Measurements from ENCODE around the gene MYH13.

The MYH13 gene

GRCh38 chr17:10398352-10398751 is 25.5 kb upstream of the MYH13 start:
- TF ChIP-seq CTCF (IDR thresholded peaks at IDR 0.05; ENCODE audit: control insufficient read depth, extremely low read depth, insufficient read depth), result no peak
- no peak for DNase-seq (ENCODE audit: low read depth)

GRCh38 chr17:10396524-10397163 is 23.8 kb upstream of the MYH13 start:
- TF ChIP-seq CTCF (IDR thresholded peaks at IDR 0.05; ENCODE audit: control insufficient read depth, extremely low read depth, insufficient read depth), result no peak
- no peak overlapping the region for H3K4me3 ChIP-seq (ENCODE audit: low read depth, low read length)
- no peak for DNase-seq (ENCODE audit: low read depth)

More at GRCh38 chr17:10398352-10398751, 25.5 kb upstream of the MYH13 start:
- no peak overlapping the region for H3K4me3 ChIP-seq (ENCODE audit: low read depth, low read length)

- TF ChIP-seq CTCF (IDR thresholded peaks at IDR 0.05; ENCODE audit: control insufficient read depth, extremely low read depth, insufficient read depth), result no peak
- H3K4me3 ChIP-seq (ENCODE audit: low read depth, low read length), result no peak overlapping the region
- no peak for DNase-seq (ENCODE audit: low read depth)
Observed at GRCh38 chr17:10394201-10394887, 21.5 kb upstream of the MYH13 start.

- no peak overlapping the region for H3K4me3 ChIP-seq (ENCODE audit: low read depth, low read length)
- TF ChIP-seq CTCF (IDR thresholded peaks at IDR 0.05; ENCODE audit: control insufficient read depth, extremely low read depth, insufficient read depth), result no peak
- no peak for DNase-seq (ENCODE audit: low read depth)
Observed at GRCh38 chr17:10392880-10393279, 20.1 kb upstream of the MYH13 start.

- no peak for TF ChIP-seq CTCF (IDR thresholded peaks at IDR 0.05; ENCODE audit: control insufficient read depth, extremely low read depth, insufficient read depth)
- DNase-seq (ENCODE audit: low read depth), result no peak
- H3K4me3 ChIP-seq (ENCODE audit: low read depth, low read length), result no peak overlapping the region
Observed at GRCh38 chr17:10385871-10386270, 13.1 kb upstream of the MYH13 start.

- no peak for TF ChIP-seq CTCF (IDR thresholded peaks at IDR 0.05; ENCODE audit: control insufficient read depth, extremely low read depth, insufficient read depth)
Observed at GRCh38 chr17:10384175-10384574, 11.4 kb upstream of the MYH13 start.

More at GRCh38 chr17:10384175-10384574, 11.4 kb upstream of the MYH13 start:
- no peak overlapping the region for H3K4me3 ChIP-seq (ENCODE audit: low read depth, low read length)
- no peak for DNase-seq (ENCODE audit: low read depth)
